HG02759 (cell line): ENCODE measurements around the gene ZFAND3.
A peak's percentile ranks its signal among the peaks of the same experiment; 100 is the strongest.

ENCODE experiments used
- ATAC-seq: cut with Tn5 transposase; IDR thresholded peaks from one replicate; pipeline ENCODE4 v1.9.1; 2021; ENCODE audit warnings: mild to moderate bottlenecking, moderate library complexity; ENCODE audit not compliant: unreplicated experiment

The ZFAND3 gene, protein sequence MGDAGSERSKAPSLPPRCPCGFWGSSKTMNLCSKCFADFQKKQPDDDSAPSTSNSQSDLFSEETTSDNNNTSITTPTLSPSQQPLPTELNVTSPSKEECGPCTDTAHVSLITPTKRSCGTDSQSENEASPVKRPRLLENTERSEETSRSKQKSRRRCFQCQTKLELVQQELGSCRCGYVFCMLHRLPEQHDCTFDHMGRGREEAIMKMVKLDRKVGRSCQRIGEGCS

GRCh38 chr6:37819177-37819801, at the start of gene ZFAND3:
TSS of gene ZFAND3 (plus strand) at chr6:37819727. CDS start at chr6:37819946, 219 bp downstream.
- ATAC-seq: peak; percentile 86

DNA sequence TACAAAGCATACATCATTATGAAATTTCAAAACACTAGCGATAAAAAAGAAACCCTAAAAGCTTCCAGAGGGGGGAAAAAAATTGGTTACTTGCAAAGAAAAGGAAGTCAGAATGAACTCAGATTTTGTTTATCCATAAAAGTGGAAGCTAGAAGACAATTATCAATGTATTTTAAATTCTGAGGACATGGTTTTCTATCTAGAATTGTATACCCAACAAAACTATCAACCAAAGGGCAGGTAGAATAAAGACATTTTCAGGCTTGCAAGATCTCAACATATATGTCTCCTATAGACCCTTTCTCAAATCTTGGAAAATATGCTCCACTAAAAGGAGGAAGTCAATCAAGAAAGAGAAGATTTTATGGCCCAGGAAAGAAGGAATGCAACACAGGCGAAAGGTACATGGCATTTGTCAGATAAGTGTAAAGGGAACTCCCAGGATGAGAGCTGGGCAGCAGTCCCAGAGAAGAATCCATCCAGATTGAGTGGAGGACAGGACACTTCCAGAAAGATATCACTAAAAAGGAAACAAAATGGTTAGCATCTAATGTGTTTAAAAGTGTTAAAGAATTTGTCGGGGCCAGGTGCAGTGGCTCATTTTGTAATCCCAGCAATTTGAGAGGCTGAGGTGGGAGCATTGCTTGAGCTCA, 45.4 kb upstream of the ZFAND3 start:
- ATAC-seq: no peak

DNA sequence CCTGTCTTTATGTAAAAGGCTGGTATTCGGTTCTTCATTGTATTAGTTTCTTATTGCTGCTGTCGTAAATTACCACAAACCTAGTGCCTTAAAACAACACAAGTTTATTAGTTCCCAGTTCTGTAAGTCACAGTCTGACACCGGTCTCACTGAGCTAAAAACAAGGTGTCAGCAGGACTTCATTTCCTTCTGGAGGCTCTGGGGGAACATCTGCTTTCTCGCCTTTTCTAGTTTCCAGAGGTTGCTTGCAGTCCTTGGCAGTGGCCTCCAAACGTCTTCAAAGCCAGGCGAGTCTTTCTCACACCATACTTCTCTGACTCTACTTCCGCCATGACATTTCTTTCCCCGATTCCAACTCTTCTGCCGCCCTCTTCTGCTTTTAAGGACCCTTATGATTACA, 43.0 kb upstream of the ZFAND3 start:
- no peak for ATAC-seq

DNA sequence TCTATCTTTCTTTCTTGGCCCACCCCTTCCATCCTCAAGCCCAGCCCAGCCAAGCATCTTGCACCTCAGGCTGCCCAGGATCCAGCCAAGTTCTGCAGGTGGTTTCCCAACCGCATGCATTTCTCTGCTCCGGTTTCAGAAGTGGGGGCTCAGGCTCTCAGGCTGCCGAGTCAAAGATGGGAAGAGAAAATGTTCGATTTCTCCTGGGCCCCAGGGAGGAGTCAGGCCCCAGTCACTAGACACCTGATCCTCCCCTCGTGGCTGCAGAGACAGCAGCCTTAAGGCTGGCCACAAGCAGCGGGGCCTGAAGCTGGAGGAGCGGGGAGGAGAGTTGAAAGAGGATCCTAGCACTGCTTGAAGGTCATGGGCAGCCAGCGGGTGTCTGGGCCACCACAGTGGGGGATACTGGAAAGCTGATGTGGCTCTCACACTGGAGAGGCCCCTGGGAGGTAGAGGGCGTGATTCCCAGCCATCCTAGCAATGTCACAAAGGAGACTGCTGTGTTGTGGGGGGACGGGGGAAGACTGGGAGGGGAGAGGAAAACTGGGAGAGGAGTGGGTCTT, 42.2 kb upstream of the ZFAND3 start:
- ATAC-seq: no peak

- ATAC-seq: no peak
Observed at GRCh38 chr6:37779111-37779800, 40.3 kb upstream of the ZFAND3 start.

- no peak for ATAC-seq
Observed at GRCh38 chr6:37779902-37780628, 39.5 kb upstream of the ZFAND3 start.

DNA sequence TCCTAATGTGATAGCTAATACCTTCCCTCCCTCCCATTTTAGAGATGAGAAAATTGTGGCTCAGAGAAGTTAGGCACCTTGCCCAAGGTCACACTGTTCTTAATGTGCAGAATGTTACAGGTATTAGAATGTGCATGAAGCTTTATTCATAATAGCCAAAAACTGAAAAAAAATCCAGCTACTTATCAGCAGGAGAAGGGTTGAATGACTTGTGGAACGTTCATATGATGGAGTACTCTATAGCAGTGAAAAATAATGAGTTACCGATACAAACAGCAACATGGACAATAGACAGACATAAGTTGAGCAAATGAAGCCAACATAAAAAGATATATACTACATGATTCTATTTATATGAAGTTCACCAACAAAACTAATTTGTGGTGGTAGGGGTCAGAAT, 37.7 kb upstream of the ZFAND3 start:
- ATAC-seq: no peak

DNA sequence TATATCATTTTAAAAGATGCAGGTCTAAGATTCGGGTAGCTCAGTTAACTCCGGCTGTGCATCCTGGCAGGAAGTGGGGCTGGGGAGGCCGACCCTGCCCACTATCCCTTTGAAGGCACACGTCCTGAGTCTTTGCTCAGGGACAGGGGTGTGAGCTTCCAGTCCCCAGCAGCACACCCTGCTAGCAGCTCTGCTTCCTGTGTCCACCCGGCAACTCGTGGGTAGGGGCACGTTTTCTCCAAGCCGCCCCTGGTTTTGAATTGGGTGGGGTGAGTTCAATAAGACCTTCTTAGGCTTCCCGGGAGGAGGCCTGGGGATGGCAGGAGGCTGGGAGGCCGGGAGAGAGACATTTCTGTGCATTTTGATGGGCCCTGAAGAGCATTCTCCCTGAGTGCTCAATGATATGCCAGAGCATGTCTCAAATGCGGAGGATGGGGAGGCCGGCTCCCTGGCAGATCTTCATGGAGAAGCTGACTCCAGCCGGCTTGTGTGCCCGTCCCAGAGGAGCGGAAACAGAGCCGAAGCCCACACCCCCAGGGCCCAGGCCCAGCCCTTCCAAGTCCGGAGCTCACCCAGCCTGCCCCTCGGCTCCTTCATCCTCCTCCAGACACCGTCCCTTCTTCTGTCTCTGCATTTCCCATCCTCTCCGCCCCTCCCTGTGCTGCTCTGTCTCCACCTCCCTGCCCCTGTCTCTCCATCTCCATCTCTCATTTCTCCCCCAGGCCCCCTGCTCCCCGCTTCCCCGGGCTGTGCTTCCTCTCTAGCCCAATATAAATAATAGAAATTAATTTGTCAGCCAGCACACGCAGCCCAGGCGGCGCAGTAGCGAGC, 36.3 kb upstream of the ZFAND3 start:
- ATAC-seq: no peak

- ATAC-seq: peak; percentile 56
Observed at GRCh38 chr6:37783856-37784584, 35.5 kb upstream of the ZFAND3 start.

- no peak for ATAC-seq
Observed at GRCh38 chr6:37784585-37784967, 35.0 kb upstream of the ZFAND3 start.

- ATAC-seq: no peak
Observed at GRCh38 chr6:37785002-37785662, 34.4 kb upstream of the ZFAND3 start.

DNA sequence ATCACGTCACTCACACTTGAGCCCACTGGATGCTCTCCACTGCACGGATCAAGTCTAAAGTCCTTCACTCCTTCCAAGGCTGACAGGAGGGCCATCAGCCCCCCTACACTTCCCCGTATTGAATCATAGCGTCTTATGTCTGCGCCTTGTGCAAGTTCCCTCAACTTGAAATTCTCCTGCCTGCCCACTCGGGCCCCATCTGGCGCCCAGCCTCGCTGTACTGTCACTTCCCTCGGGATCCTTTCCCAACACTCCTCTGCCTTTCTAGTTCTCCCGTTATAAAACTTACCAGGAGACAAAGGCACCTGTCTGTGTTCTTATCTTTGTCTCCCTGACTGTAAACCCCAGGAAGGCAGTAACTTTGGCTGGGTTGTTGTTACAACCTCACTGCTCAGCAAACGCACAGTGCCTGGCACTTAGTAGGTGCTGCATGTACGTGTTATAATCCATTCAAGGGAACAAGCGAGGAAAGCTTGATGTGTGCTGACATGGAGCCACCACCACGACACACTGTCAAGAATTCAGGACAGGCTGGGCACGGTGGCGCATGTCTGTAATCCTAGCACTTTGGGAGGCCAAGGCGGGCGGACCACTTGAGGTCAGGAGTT, 33.8 kb upstream of the ZFAND3 start:
- no peak for ATAC-seq

GRCh38 chr6:37787216-37787615, 32.3 kb upstream of the ZFAND3 start:
- no peak for ATAC-seq

DNA sequence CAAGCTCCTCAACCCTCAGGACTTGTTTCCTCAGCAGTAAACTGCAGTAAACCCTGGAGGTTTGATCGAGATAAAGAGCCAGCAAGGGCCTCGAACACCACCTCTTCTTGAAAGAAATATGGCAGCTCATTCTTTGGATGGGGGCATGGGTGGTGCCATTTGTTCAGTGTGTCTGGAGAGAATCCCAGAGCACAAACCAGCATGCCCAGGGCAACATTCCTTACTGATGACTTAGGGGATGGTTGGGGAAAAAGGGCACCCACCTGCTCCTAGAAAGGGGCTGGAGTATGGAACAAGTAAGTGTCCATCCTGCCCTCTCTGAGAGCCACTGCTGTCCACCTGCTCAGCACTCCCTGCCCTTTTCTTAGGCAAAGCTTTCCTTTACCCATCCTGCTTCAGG, 31.3 kb upstream of the ZFAND3 start:
- no peak for ATAC-seq

DNA sequence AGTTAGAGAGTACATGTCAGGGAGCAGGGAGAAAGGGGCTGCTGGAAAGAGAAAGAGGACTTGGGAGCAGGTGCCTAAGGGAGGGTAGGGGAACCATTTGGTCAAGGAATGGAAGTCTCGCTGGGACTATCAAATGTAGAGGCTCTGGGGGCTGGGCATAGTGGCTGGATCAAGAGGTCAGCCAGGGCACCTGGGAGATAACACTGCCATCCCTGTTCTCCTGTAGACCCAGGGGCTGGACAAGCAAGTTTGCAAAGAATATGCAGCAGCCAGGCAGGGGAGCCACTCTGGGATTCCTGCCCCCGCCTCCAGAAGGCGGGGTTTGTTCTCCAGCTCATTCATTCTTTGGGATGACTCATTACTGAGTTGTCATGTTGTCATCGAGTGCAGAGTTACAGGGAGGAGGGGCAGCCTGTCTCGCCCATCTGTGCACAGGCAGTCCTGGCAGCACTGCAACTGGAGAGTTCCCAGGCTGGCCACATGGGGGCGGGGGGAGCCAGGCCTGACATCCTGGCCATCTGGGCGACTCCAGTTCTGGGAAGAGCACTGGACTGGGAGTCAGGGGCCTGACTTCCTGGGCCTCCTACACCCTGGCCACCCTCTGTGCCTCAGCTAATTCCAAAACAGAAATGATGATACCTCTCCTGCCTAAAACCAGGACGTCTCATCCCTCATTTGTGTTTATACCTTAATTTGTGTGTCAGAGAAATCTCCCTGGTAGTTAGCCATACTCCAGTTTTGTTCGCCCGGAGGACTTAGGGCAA, 28.2 kb upstream of the ZFAND3 start:
- ATAC-seq: peak; percentile 98

DNA sequence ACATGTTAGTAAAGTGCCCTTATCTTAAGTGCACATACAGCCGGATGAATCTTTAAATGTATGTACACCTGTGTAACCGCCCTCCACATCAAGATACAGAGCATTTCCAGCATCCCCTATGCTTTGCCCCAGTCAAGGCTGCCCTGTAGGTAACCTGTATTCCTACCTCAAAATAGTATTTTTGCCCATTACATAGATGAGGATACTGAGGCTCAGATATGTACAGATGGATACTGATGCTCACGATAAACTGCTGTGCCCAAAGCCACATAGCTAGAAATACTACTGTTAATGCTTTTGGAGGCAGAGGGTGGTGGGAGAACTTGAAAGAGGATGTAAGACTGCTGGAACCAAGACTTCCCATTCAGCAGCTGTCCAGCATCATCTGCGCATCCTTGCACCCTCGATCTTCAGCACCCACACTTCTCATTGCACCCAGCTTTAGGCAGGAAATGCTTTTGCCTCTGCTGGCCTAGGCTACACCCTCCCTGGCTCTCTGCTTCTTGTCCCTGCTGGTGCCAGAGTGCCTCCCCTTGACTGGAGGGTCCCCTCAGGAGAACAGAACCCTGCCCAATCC, 27.0 kb upstream of the ZFAND3 start:
- no peak for ATAC-seq

- no peak for ATAC-seq
Observed at GRCh38 chr6:37793067-37793466, 26.5 kb upstream of the ZFAND3 start.
